Panc1 (cell line): ENCODE measurements around the gene CHAC1. TPM values are rescaled to one million over a fixed set of nuclear protein-coding genes. Genes with fewer than 3 reads are reported as not detected.

Experiments
- ATAC-seq: fragments of 200-7000 bp; cut with Tn5 transposase; 2 replicates; pipeline ENCODE4 v1.9.1; 2020; ENCODE audit warnings: mild to moderate bottlenecking, moderate library complexity
- BruUV-seq: library from RNA; stranded (reverse); fragments of 400-500 nt; replicated peaks from 2 replicates; lab custom pipeline; 2021; lab: Mats Ljungman, UMichigan
- CTCF ChIA-PET: fragments of 300-600 bp; sonication (Branson Sonifier 250); formaldehyde crosslinking; loops from one replicate; lab custom pipeline; 2022; ENCODE audit warnings: antibody characterized with exemption; lab: Charles Lee
- POLR2A ChIA-PET: fragments of 300-600 bp; sonication (Branson Sonifier 250); formaldehyde crosslinking; loops from one replicate; lab custom pipeline; 2022; ENCODE audit warnings: antibody characterized with exemption; lab: Charles Lee
- DNase-seq: peaks from one replicate; pipeline ENCODE4 v3.0.0-alpha.2; 2010; ENCODE audit warnings: low read depth, low spot score
- H3K27ac ChIP-seq: 2 replicates; pipeline ENCODE4 v1.5.1; 2011; ENCODE audit warnings: mild to moderate bottlenecking, low read length, inconsistent platforms
- H3K27me3 ChIP-seq: fragments of 200-500 bp; sonication (Bioruptor generic); 2 replicates; pipeline ENCODE4 v1.6.0; 2014; ENCODE audit warnings: low read length, inconsistent platforms; ENCODE audit not compliant: control insufficient read depth, insufficient read depth
- H3K36me3 ChIP-seq: fragments of 200-500 bp; sonication (Bioruptor generic); 2 replicates; pipeline ENCODE4 v1.5.1; 2014; ENCODE audit warnings: inconsistent platforms, mild to moderate bottlenecking, low read length, moderate library complexity; ENCODE audit not compliant: control insufficient read depth, insufficient read depth
- H3K4me1 ChIP-seq: 2 replicates; pipeline ENCODE4 v1.5.1; 2011; ENCODE audit warnings: inconsistent platforms, mild to moderate bottlenecking, low read length, moderate library complexity; ENCODE audit not compliant: control insufficient read depth, insufficient read depth
- H3K4me3 ChIP-seq, 2 experiments: 2 replicates each; pipeline ENCODE4 v1.5.1; 2011 to 2012; ENCODE audit warnings: low read depth in 2 of 2, low read length in 2 of 2, mild to moderate bottlenecking in 2 of 2, inconsistent platforms in 1 of 2, moderate library complexity in 1 of 2
- H3K9me3 ChIP-seq: fragments of 200-500 bp; sonication (Bioruptor generic); 2 replicates; pipeline ENCODE4 v1.5.1; 2014; ENCODE audit warnings: low read depth, mild to moderate bottlenecking, inconsistent platforms, low read length, moderate library complexity; ENCODE audit not compliant: control insufficient read depth, insufficient read depth
- POLR2AphosphoS5 ChIP-seq: IDR thresholded peaks from 2 replicates; pipeline ENCODE4 v1.6.1; 2012; ENCODE audit warnings: mild to moderate bottlenecking, low read depth, low read length, moderate library complexity
- SIN3A ChIP-seq: IDR thresholded peaks from 2 replicates; pipeline ENCODE4 v1.6.1; 2012; ENCODE audit warnings: low read depth, mild to moderate bottlenecking, low read length, moderate library complexity, borderline replicate concordance; ENCODE audit not compliant: insufficient read depth
- TCF7L2 ChIP-seq: IDR thresholded peaks from 2 replicates; pipeline ENCODE4 v1.6.1; 2011; ENCODE audit warnings: mild to moderate bottlenecking, low read depth, low read length, inconsistent platforms
- in situ Hi-C: cut with HindIII; loops from 2 replicates; pipeline ENCODE4 v1.10.0; 2016; ENCODE audit warnings: low sequenced_read_pairs, low pct_unique_long_range_greater_than_20kb
- intact Hi-C: fragments of 100-400 bp; cut with micrococcal nuclease; formaldehyde crosslinking; loops from one replicate; pipeline ENCODE4 v1.10.0; 2022; ENCODE audit not compliant: unreplicated experiment
- total RNA-seq: library from RNA; stranded (reverse); gene quantifications from one replicate; pipeline ENCODE4 v1.2.1, GENCODE V29; 2021; ENCODE audit not compliant: unreplicated experiment
- TF ChIP-seq, protein P1 (sequence below): fragments of 450-650 bp; IDR thresholded peaks from 2 replicates; pipeline ENCODE4 v1.5.1; 2017; ENCODE audit warnings: mild to moderate bottlenecking
- TF ChIP-seq, protein P2 (sequence below), 2 experiments: IDR thresholded peaks; 2 replicates each; pipeline ENCODE4 v1.6.1; 2011 to 2012; ENCODE audit warnings: low read depth in 2 of 2, control low read depth in 1 of 2, low read length in 1 of 2, mild to moderate bottlenecking in 1 of 2, moderate library complexity in 1 of 2; ENCODE audit not compliant: insufficient read depth in 1 of 2

The CHAC1 gene
- total RNA-seq, 1 experiment from 2014 or later: 15.5 TPM

DNA sequence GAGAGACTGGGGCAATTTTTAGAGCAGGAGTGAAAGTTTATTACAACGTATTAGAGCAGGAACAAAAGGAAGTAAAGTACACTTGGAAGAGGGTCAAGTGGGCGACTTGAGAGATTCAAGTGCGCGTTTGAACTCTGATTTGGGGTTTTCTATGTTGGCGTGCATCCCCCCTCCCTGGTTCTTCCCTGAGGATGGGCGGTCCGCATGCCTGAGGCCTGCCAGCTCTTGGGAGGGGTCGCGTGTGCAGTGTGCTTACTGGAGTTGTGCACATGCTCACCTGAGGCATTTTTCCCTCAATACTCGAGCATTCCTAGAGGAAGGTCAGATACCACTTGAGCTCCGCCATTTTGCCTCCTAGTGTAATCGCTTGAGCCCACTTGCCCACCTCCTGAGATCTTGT, 10.4 kb upstream of the CHAC1 start:
- Histone ChIP-seq H3K9me3 (no peaks in the 10 kb centered on the region), H3K4me1 (peaks cover 19% of the 10 kb centered on the region), H3K4me3 (no peak overlapping the region), H3K27me3 (no peaks in the 10 kb centered on the region), H3K36me3 (no peaks in the 10 kb centered on the region), H3K27ac (peak overlapping the region; percentile 79; the same call in 1 of the 2 replicates)
- POLR2A ChIA-PET: interaction anchor here (0.6 kb wide), 1 partner anchor 287 kb away, joined by 8 read pairs; no protein-coding TSS in a partner anchor
- BruUV-seq: no TSS peak
- intact Hi-C loops (loop anchor here (10.0 kb wide), 1 partner anchor 242 kb away; no protein-coding TSS in a partner anchor), in situ Hi-C loops (no loop called here)
- no peak for ATAC-seq
- TF ChIP-seq SIN3A (no peak), TCF7L2 (no peak), POLR2AphosphoS5 (no peak)
- TF ChIP-seq, protein P1, sequence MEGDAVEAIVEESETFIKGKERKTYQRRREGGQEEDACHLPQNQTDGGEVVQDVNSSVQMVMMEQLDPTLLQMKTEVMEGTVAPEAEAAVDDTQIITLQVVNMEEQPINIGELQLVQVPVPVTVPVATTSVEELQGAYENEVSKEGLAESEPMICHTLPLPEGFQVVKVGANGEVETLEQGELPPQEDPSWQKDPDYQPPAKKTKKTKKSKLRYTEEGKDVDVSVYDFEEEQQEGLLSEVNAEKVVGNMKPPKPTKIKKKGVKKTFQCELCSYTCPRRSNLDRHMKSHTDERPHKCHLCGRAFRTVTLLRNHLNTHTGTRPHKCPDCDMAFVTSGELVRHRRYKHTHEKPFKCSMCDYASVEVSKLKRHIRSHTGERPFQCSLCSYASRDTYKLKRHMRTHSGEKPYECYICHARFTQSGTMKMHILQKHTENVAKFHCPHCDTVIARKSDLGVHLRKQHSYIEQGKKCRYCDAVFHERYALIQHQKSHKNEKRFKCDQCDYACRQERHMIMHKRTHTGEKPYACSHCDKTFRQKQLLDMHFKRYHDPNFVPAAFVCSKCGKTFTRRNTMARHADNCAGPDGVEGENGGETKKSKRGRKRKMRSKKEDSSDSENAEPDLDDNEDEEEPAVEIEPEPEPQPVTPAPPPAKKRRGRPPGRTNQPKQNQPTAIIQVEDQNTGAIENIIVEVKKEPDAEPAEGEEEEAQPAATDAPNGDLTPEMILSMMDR: no peak
- TF ChIP-seq, protein P2, sequence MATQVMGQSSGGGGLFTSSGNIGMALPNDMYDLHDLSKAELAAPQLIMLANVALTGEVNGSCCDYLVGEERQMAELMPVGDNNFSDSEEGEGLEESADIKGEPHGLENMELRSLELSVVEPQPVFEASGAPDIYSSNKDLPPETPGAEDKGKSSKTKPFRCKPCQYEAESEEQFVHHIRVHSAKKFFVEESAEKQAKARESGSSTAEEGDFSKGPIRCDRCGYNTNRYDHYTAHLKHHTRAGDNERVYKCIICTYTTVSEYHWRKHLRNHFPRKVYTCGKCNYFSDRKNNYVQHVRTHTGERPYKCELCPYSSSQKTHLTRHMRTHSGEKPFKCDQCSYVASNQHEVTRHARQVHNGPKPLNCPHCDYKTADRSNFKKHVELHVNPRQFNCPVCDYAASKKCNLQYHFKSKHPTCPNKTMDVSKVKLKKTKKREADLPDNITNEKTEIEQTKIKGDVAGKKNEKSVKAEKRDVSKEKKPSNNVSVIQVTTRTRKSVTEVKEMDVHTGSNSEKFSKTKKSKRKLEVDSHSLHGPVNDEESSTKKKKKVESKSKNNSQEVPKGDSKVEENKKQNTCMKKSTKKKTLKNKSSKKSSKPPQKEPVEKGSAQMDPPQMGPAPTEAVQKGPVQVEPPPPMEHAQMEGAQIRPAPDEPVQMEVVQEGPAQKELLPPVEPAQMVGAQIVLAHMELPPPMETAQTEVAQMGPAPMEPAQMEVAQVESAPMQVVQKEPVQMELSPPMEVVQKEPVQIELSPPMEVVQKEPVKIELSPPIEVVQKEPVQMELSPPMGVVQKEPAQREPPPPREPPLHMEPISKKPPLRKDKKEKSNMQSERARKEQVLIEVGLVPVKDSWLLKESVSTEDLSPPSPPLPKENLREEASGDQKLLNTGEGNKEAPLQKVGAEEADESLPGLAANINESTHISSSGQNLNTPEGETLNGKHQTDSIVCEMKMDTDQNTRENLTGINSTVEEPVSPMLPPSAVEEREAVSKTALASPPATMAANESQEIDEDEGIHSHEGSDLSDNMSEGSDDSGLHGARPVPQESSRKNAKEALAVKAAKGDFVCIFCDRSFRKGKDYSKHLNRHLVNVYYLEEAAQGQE (IDR thresholded peaks at IDR 0.05; ENCODE audit: insufficient read depth in 1 of 2, low read depth in 2 of 2, low read length in 1 of 2): no peak
- CTCF ChIA-PET: interaction anchor here (0.7 to 1.6 kb wide), 4 partner anchors 14 to 40 kb away, joined by 3 to 8 read pairs (median 3); no protein-coding TSS in a partner anchor
- DNase-seq: no peak

DNA sequence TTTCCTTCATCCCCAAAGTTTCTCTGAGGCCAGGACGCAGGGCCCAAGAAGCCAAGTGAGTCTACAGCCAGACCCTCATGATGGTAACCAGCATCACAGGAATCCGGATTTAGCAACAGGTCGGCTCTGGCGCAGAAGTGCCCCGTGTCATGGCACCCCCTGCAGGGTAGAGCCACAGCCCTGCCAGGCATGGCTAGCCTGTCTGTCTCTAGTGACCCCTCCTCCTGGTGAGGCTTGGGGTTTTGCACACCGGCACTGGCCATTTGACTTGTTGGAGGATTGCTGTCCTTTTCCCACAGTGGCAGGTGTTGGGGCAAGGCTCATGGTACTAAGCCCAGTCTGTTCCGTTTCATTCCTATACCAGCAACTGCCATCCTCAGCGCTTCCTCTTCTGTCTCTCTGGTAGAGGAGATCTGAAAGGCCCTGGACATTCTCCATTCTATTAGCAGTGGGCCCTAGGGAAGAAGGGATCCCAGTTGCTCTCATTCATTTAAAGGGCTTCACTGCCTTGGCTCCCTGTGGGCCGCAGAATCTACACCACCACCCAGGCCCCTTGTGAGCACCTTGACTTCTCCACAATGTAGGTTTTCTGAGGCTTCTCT, 9.4 kb upstream of the CHAC1 start:
- POLR2A ChIA-PET: no interaction called here
- no peak for ATAC-seq
- no peak for DNase-seq
- Histone ChIP-seq H3K9me3 (no peaks in the 10 kb centered on the region), H3K4me3 (no peak overlapping the region), H3K36me3 (no peaks in the 10 kb centered on the region), H3K27ac (no peak overlapping the region), H3K27me3 (no peaks in the 10 kb centered on the region), H3K4me1 (peaks cover 19% of the 10 kb centered on the region)
- in situ Hi-C loops: no loop called here
- TF ChIP-seq, protein P2 (IDR thresholded peaks at IDR 0.05; ENCODE audit: insufficient read depth in 1 of 2, low read depth in 2 of 2, low read length in 1 of 2): no peak
- TF ChIP-seq, protein P1: no peak
- TF ChIP-seq TCF7L2 (no peak), POLR2AphosphoS5 (no peak), SIN3A (no peak)
- CTCF ChIA-PET: interaction anchor here (1.5 kb wide), 1 partner anchor 41 kb away, joined by 3 read pairs; no protein-coding TSS in a partner anchor
- intact Hi-C loops: loop anchor here (10.0 kb wide), 1 partner anchor 241 kb away; no protein-coding TSS in a partner anchor
- BruUV-seq: no TSS peak
